Stimulated activated CD4-positive, alpha-beta T cell treated with anti-CD3 and anti-CD28 coated beads, Interleukin-4, amount 100 ng/mL, for 48 hours (primary cell): Measurements from ENCODE around the gene RAI14.
"Not testable (repeated sequence)": the region's sequence is repeated elsewhere in the genome, so short reads cannot be mapped to it uniquely, and the experiment has no call there.

Experiments used
- DNase-seq, 2 donors: peaks; one replicate each; pipeline ENCODE4 v3.0.0-alpha.2; 2020; ENCODE audit warnings: low read depth in 2 of 2

The RAI14 gene

DNA sequence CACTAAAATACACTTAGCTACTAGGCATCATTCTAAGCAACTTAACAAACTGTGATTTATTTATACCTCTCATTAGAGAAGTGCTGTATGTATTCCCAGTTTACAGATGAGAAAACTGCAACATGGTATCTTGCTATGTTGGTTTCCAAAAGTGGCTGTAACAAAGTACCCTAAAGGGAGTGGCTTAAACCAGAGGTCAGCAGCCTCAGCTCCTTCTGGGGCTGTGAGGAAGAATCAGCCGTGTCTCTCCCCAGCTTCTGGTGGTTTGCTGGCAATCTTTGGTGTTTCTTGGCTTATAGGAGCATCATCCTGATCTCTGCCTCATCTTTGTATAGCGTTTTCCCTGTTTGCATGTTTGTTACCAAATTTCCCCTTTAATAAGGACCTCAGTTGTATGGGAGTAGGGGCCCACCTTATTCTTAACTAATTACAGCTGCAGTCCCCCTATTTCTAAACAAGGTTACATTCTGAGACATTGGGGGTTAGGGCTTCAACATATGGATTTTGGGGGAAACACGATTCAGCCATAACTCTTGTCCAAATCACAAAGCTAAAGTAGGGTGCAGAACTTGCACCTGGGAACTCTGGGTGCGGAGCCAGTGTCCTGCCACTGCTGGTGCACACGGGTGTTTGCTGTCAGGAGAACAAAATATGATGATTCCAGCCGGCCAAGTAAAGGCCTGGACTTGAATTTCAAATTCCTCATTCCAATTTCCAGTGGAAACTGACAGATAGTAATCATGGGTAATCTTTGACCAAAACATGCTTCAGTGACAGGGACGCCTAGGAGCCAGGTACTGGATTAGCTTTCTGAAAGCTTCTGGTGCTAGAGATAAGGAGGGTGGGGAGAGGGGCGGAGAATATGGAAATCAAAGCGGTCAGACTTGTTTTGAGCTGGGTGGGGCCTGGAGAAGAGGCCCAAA, 43.3 kb downstream of the RAI14 start:
- no peak for DNase-seq

GRCh38 chr5:34700078-34700452, 43.9 kb downstream of the RAI14 start:
- no peak for DNase-seq

GRCh38 chr5:34701442-34701841, 45.3 kb downstream of the RAI14 start:
- not testable (repeated sequence) for DNase-seq

DNA sequence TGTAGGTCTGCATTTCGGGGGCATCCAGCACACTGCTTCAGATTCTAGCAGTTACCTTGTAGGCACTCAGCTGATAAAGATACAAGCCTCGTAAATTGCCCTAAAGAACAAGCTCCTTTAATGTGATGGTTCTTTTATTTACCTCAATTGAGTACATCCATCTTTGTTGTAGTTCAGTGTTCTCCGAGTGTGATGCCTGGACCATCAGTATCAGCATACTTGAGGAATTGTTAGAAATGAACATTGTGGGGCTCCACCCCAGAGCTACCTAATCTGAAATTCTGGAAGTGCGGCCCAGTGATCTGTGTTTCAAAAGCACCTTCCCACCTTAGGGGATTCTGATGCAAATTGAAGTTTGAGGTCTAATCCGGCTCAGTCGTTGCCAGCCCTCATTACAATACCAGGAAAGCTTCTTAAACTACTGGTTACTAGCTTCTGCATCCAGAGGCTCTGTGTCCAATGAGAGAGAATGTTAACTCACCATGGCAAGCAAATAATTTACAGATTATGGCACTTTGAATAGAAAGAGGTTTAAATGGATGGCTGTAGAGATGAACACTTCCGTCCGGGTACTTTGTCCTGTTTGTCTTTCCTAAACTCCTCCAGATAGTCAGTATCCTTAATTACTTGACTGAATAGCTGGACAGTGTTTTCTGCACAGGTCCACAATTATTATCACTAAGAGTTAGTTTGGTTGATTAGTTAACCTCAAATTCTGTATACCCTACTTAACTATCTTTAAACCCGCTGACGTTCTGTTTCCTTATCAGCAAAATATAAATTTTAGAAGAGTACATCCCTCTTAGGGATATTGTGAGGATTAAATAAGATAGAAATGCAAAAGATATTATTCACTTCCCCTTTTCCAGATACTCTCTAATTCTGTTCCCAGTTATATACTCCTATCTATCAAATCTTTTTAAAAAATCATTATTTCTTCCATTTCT, 47.9 kb downstream of the RAI14 start:
- DNase-seq: no peak

GRCh38 chr5:34706084-34706483, 50.0 kb downstream of the RAI14 start:
- no peak for DNase-seq

DNA sequence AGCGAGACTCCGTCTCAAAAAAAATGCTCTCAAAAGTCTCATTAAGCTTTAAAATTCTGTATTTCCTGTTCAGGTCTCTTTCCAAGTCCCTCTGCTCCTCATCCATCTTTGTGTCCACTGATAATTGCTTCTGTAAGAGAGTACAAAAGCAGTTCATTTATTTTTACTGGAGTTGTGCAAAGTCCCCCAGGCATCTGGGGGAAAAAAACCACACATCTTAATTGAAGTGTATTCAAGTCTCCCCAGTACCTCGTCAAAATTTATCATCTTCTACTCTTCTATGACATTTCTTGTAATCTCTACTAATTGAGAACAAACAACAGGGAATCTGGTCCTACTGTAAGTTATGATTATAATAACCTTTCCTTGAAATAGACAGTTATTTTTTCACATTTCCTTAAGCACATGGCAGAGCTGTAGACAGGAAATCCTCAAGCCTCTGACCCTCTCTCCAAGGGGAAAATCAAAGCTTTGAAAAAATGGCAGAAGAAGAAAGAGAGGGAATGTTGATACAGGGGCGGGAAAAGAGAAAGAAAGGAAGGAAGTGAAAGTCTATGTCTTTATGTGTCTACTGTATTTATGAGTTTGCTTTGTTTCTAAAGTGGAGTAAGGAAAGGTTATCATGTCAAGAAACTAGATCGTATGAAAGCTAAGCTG, 51.5 kb downstream of the RAI14 start:
- DNase-seq: no peak

DNA sequence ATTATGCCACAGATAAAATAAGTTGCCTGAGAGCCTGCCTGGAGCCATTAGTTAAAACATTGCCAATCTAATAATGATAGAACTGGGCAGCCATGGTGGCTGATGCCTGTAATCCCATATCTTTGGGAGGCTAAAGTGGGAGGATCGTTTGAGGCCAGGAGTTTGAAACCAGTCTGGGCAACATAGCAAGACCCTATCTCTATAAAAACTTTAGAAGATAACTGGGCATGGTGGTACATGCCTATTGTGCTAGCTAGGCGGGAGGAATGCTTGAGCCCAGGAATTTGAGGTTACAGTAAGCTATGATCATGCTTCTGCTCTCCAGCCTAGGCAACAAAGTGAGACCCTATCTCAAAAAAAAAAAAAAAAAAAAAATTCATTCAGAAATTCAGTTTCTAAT, 52.6 kb downstream of the RAI14 start:
- no peak for DNase-seq

DNA sequence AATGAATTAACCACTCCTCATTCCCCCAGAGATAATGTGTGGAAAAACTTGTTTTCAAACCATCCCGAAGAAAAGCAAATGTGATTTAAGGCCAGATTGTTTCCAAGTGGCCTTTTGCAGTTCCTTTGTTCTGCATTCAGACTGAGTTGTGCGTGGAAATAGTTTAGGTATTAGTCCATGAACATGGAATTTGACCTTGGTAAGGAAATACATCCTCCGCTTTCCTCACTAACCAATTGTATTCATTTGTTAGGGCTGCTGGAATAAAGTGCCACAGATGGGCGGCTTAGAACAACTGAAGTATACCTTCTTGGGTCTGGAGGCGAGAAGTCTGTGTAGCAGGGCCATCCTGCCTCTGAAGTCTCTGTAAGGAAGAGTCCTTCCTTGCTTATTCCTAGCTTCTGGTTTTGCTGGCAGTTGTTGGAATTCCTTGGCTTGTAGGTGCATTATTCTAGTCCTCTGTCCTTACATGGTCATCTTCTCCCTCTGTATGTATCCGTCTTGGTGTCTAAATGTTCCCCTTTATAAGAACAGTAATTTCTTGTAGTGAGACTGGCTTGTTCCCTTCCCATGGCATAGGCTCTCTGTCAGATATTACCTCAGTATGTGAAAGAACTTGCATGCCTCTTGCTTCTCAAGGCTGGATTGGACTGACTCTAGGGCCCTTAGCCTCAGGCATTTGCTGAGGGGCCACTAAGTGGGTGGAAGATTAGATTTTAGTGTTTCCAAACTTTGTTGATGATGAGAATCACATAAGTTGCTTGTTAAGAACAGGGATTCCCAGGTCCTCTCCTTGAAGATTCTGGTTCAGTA, 53.9 kb downstream of the RAI14 start:
- no peak for DNase-seq

DNA sequence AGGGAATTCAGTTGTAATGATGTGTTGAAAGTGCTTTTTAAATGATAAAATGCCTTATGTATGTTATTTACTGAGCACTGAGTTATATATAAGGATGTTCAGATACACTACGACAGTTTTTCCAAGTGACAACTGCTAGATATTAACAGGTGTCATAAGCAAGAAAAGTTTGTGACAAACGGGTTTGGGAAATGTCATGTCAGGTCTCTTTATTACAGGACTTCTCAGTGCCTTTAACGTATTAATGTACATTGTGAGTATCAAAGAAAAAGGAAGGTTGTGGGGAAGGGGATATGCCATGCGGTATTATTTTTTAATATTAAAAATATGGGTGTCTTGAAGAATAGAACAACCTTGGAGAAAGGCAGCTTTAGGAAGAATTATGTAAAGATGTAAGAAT, 56.4 kb downstream of the RAI14 start:
- DNase-seq: no peak

GRCh38 chr5:34715711-34716110, 59.6 kb downstream of the RAI14 start:
- DNase-seq: no peak

- no peak for DNase-seq
Observed at GRCh38 chr5:34716986-34717385, 60.9 kb downstream of the RAI14 start.

DNA sequence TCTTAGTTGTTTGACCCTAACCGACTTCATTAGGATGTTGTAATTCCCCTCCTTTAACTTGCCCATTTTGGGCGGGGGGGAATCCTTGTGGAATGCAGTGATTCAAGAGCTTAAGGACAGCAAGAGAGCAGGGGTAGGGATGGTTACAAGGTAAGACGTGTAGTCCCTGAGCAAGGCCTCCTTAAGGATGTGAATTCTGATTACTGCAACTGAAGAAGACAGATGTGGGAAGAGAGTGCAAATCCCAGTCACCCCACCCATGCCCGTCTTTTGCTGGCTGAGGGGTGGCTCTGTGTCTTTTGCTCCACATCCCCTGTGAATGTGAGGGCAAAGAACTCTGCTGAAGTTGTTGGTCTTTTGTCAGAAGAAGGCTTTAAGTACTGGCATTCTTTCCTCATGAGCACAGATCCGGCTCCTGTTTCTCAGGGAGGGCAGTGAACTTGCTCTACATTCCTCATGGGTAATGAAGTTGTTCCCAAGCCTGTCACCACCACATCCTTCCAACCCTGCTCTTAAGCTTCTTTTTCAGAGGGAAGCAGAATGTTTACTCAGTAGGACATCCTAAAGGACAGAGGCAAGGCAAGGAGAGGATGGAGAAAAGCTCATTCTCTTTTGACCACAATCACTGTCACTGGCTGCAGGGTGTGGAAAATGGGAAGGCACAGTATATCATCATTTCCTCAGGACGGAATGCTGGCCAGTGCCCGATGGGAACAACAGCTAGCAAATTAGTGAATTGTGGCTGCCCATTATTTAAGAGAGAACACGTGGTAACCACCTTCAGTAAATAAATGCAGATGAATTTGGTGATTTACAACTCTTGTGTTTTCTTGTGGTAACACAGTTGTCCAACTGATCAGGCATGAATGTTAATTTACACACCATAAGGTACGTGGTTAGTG, 61.5 kb downstream of the RAI14 start:
- no peak for DNase-seq

GRCh38 chr5:34718516-34718915, 62.4 kb downstream of the RAI14 start:
- no peak for DNase-seq

DNA sequence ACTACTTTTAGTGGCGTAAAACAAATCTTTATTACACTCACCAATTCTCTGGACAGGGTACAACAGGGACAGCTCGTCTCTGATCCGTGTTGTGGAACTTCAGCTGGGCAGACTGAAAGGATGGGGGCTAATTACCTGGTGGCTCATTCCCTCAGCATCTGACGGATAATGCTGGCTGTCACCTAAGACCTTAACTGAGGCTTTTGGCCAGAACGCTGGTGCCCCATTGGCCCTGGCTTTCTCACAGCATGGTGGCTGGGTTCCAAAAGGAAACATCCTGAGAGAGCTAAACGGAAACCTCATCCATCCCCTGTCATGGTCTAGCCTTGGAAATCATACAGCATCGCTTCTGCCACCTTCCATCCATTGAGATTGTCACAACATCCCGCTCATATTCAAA, 62.9 kb downstream of the RAI14 start:
- no peak for DNase-seq

DNA sequence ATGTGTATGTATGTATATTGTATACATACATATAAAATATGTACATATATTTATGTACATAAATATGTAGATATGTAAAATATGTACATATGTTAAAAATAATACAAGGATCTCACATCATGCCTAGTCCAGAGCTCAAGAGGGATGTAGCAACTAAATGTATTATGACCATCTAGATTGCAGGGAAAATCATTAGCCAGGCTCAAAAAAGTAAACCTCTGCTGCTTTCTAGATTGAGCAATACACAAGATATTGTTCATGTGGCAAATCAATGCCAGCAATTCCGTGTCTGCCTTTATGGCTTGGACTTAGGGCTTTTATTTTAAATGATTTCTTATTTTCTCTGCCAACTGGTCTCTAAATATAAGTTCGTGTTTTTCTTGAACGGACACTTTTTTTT, 65.2 kb downstream of the RAI14 start:
- DNase-seq: no peak

- DNase-seq: no peak
Observed at GRCh38 chr5:34722183-34722582, 66.1 kb downstream of the RAI14 start.

- DNase-seq: no peak
Observed at GRCh38 chr5:34724741-34725140, 68.6 kb downstream of the RAI14 start.

DNA sequence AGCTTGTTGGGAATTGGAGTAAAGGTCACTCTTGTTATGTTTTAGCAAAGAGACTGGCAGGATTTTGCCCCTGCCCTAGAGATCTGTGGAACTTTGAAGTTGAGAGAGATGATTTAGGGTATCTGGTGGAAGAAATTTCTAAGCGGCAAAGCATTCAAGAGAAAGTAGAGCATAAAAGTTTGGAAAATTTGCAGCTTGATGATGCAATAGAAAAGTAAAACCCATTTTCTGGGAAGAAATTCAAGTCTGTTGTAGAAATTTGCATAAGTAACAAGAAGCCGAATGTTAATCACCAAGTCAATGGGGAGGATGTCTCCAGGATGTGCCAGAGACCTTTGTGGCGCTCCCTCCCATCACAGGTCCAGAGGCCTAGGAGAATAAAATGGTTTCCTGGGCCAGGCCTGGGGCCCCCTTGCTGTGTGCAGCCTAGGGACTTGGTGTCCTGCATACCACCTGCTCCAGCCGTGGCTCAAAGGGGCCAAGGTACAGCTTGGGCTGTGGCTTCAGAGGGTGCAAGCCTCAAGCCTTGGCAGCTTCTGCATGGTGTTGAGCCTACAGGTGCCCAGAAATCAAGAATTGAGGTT, 71.1 kb downstream of the RAI14 start:
- not testable (repeated sequence) for DNase-seq

DNA sequence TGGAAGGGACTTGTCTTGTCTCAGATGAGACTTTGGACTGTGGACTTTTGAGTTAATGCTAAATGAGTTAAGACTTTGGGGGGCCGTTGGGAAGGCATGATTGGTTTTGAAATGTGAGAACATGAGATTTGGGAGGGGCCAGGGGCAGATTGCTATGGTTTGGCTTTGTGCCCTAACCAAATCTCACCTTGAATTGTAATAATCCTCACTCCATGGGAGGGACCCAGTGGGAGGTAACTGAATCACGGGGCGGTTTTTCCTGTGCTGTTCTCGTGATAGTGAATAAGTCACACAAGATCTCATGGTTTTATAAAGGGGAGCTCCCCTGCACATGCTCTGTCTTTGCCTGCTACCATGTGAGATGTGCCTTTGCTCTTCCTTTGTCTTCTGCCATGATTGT, 72.1 kb downstream of the RAI14 start:
- no peak for DNase-seq
